ENCODE data around the gene SCO2. TPM values are rescaled to one million over a fixed set of nuclear protein-coding genes. Genes with fewer than 3 reads are reported as not detected.

Gene SCO2
- total RNA-seq, 1 donor from 2014 or later: 1.8 TPM

DNA sequence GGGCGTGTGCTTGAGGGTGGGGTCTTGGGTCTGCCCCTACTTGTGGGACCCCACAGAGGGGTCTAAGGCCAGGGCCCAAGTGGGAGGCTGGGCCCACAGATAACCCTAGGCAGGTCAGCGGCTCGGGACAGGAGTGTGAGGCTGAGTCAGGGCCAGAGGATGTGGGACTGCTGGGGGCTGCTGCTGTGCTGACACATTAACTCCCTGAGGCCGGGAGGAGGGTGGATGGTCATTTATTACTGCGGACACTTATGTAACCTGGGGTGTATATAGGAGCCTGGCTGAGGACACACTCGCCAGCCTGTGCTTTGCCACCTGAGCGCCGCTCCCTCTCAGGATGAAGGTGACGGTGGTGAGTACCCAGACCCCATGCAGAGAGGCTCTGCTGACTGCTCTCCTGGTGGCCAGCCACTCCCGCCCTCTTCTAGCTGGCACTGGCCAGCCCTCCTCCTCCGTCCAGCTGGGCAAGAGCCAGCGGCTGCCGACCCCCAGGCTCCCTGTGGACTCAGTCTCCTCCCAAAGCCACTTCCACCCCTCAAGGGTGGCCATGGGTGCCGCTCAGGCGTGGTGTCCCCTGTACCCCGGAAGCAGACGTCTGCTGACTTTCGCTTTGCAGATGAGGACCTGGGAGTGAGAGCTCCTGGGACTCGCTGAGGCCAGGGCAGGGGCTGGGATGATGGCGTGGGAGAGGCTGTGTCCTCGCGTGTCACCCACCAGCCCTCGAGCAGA, 38.7 kb downstream of the SCO2 start, which contains the start of gene MIOX:
MIOX (plus strand) TSS at position 299 of the 729 bp plus-strand sequence; CDS start at position 338, 39 bp downstream.
- no peaks in the 10 kb centered on the region for H4K20me1 ChIP-seq (ENCODE audit: insufficient read depth, low read length)
- DNase-seq (ENCODE audit: low read depth) (no peak), FAIRE-seq (no peak)
- no peaks in the 10 kb centered on the region for H3K36me3 ChIP-seq (ENCODE audit: insufficient read depth, low read length)
- H3K27ac ChIP-seq (ENCODE audit: low read depth, low read length): no peak within 1 kb of the TSS
- H3K27me3 Mint-ChIP-seq (ENCODE audit: low read depth, unreplicated experiment): peaks cover 7% of the 10 kb centered on the region
- no peaks in the 10 kb centered on the region for H3K9me3 Mint-ChIP-seq (ENCODE audit: unreplicated experiment)
- H3K4me3 ChIP-seq (ENCODE audit: insufficient read depth, low read depth, low read length): no peak within 1 kb of the TSS
- no peak within 1 kb of the TSS for H3K4me2 ChIP-seq (ENCODE audit: low read length)
- H3K27me3 ChIP-seq (ENCODE audit: insufficient read depth, low read length): peaks cover 6% of the 10 kb centered on the region
- peaks cover 5% of the 10 kb centered on the region for H3K36me3 Mint-ChIP-seq (ENCODE audit: low read depth, unreplicated experiment)
- TF ChIP-seq, protein P1, sequence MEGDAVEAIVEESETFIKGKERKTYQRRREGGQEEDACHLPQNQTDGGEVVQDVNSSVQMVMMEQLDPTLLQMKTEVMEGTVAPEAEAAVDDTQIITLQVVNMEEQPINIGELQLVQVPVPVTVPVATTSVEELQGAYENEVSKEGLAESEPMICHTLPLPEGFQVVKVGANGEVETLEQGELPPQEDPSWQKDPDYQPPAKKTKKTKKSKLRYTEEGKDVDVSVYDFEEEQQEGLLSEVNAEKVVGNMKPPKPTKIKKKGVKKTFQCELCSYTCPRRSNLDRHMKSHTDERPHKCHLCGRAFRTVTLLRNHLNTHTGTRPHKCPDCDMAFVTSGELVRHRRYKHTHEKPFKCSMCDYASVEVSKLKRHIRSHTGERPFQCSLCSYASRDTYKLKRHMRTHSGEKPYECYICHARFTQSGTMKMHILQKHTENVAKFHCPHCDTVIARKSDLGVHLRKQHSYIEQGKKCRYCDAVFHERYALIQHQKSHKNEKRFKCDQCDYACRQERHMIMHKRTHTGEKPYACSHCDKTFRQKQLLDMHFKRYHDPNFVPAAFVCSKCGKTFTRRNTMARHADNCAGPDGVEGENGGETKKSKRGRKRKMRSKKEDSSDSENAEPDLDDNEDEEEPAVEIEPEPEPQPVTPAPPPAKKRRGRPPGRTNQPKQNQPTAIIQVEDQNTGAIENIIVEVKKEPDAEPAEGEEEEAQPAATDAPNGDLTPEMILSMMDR (IDR thresholded peaks at IDR 0.05; ENCODE audit: insufficient read depth, low read depth, low read length): no peak
- TF ChIP-seq EZH2 (IDR thresholded peaks at IDR 0.05; ENCODE audit: insufficient read depth, low read length): no peak
- peaks cover 6% of the 10 kb centered on the region for H3K4me1 Mint-ChIP-seq (ENCODE audit: low read depth, unreplicated experiment)
- H3K27ac Mint-ChIP-seq (ENCODE audit: unreplicated experiment): no peak within 1 kb of the TSS
- no peaks in the 10 kb centered on the region for H3K9me3 ChIP-seq (ENCODE audit: insufficient read depth, low read depth, low read length)
- H2AFZ ChIP-seq (ENCODE audit: low read depth, low read length): no peak within 1 kb of the TSS
- H3K9ac ChIP-seq (ENCODE audit: low read length): no peak within 1 kb of the TSS
- no peaks in the 10 kb centered on the region for H3K79me2 ChIP-seq (ENCODE audit: insufficient read depth, low read length)
- peaks cover 7% of the 10 kb centered on the region for H3K4me1 ChIP-seq (ENCODE audit: insufficient read depth, low read length)
- H3K4me3 Mint-ChIP-seq (ENCODE audit: unreplicated experiment): no peak within 1 kb of the TSS

- Histone ChIP-seq H2AFZ (ENCODE audit: low read depth, low read length) (no peak overlapping the region), H3K4me1 (ENCODE audit: insufficient read depth, low read length) (peaks cover 7% of the 10 kb centered on the region), H3K27ac (ENCODE audit: low read depth, low read length) (no peak overlapping the region), H3K9me3 (ENCODE audit: insufficient read depth, low read depth, low read length) (no peaks in the 10 kb centered on the region), H3K9ac (ENCODE audit: low read length) (no peak overlapping the region), H3K36me3 (ENCODE audit: insufficient read depth, low read length) (no peaks in the 10 kb centered on the region), H3K4me2 (ENCODE audit: low read length) (no peak overlapping the region), H4K20me1 (ENCODE audit: insufficient read depth, low read length) (no peaks in the 10 kb centered on the region), H3K4me3 (ENCODE audit: insufficient read depth, low read depth, low read length) (no peak overlapping the region), H3K79me2 (ENCODE audit: insufficient read depth, low read length) (no peaks in the 10 kb centered on the region), H3K27me3 (ENCODE audit: insufficient read depth, low read length) (peaks cover 12% of the 10 kb centered on the region)
- DNase-seq (ENCODE audit: low read depth) (no peak), FAIRE-seq (no peak)
- H3K4me1 Mint-ChIP-seq (ENCODE audit: low read depth, unreplicated experiment): peaks cover 6% of the 10 kb centered on the region
- H3K27me3 Mint-ChIP-seq (ENCODE audit: low read depth, unreplicated experiment): peaks cover 6% of the 10 kb centered on the region
- H3K27ac Mint-ChIP-seq (ENCODE audit: unreplicated experiment): no peak overlapping the region
- peak overlapping the region; percentile 14 for H3K4me3 Mint-ChIP-seq (ENCODE audit: unreplicated experiment)
- peaks cover 5% of the 10 kb centered on the region for H3K36me3 Mint-ChIP-seq (ENCODE audit: low read depth, unreplicated experiment)
- TF ChIP-seq, protein P1 (IDR thresholded peaks at IDR 0.05; ENCODE audit: insufficient read depth, low read depth, low read length): no peak
- TF ChIP-seq EZH2 (IDR thresholded peaks at IDR 0.05; ENCODE audit: insufficient read depth, low read length): no peak
- no peaks in the 10 kb centered on the region for H3K9me3 Mint-ChIP-seq (ENCODE audit: unreplicated experiment)
Measured at GRCh38 chr22:50485221-50486131, 39.9 kb downstream of the SCO2 start.
